Suprapubic skin (tissue), 4 donors: ENCODE results near the gene ZNF708. TPM values are rescaled to one million over a fixed set of nuclear protein-coding genes. Genes with fewer than 3 reads are reported as not detected.

Source experiments
- DNase-seq, 2 donors: peaks; one replicate each; pipeline ENCODE4 v3.0.0-alpha.2; 2019; ENCODE audit warnings: low spot score in 2 of 2
- H3K27ac ChIP-seq: fragments of 200-600 bp; sonication (generic); one replicate; pipeline ENCODE4 v1.5.1; 2019
- H3K27me3 ChIP-seq: fragments of 200-600 bp; sonication (generic); one replicate; pipeline ENCODE4 v1.5.1; 2019
- H3K36me3 ChIP-seq: fragments of 200-600 bp; sonication (generic); one replicate; pipeline ENCODE4 v1.5.1; 2019
- H3K4me1 ChIP-seq: fragments of 200-600 bp; sonication (generic); one replicate; pipeline ENCODE4 v1.5.1; 2019
- H3K4me3 ChIP-seq: fragments of 200-600 bp; sonication (generic); one replicate; pipeline ENCODE4 v1.5.1; 2019; ENCODE audit warnings: mild to moderate bottlenecking
- H3K9me3 ChIP-seq: fragments of 200-600 bp; sonication (generic); one replicate; pipeline ENCODE4 v1.5.1; 2019
- EP300 ChIP-seq: sonication (generic); formaldehyde crosslinking; IDR thresholded peaks from one replicate; pipeline ENCODE4 v1.6.1; 2017; ENCODE audit warnings: antibody characterized with exemption
- POLR2A ChIP-seq, 2 donors: fragments of 450-650 bp; IDR thresholded peaks; one replicate each; pipeline ENCODE4 v1.6.1; 2017; ENCODE audit warnings: antibody characterized with exemption in 2 of 2, mild to moderate bottlenecking in 2 of 2, moderate library complexity in 2 of 2
- POLR2AphosphoS5 ChIP-seq, 3 donors: sonication (generic); formaldehyde crosslinking; IDR thresholded peaks; one replicate each; pipeline ENCODE4 v1.6.1; 2017; ENCODE audit warnings: antibody characterized with exemption in 3 of 3
- WGBS: methylation state at CpG from one replicate; pipeline ENCODE4 v1.1.5; 2018; 5-methylcytosine and 5-hydroxymethylcytosine counted together
- total RNA-seq, 4 donors: library from RNA; depleted of rRNA; stranded (reverse); fragments of >200 nt; gene quantifications; one replicate each; pipeline ENCODE4 v1.1.0, GENCODE V29; 2016
- TF ChIP-seq, protein P1 (sequence below), 2 donors: fragments of 200-600 bp in 1 of 2; fragments of 450-650 bp in 1 of 2; sonication (generic) in 1 of 2; IDR thresholded peaks; one replicate each; pipeline ENCODE4 v1.5.1; 2016 to 2019; ENCODE audit warnings: antibody characterized with exemption in 2 of 2, mild to moderate bottlenecking in 1 of 2, moderate library complexity in 1 of 2

ZNF708 gene
- total RNA-seq, 4 donors from 2014 or later: 4.0 to 9.3 (median 6.5) TPM

DNA sequence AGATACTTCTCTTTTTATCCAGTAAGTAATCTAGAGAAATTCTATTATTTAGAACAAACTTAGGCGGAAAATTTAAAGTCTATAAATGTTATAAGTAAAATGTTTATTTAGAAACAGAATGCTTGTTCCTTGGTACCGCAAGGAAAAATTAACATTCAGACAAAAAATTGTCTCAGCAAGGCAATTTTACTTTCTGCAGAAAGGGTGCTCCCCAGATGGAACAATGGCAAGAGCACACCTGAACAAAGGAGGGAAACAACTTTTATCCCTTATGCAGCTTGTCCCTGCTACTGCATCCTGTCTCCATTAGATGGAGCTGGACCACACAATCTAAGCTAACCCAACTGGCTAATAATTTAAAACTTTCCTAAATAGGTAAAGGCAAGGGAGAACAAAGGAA is 6.5 kb upstream of the ZNF708 start:
- WGBS: 49% methylated on average over 2 of the region's 2 CpGs
- Histone ChIP-seq H3K4me1 (no peaks in the 10 kb centered on the region), H3K27me3 (no peaks in the 10 kb centered on the region), H3K9me3 (peaks cover 12% of the 10 kb centered on the region), H3K4me3 (no peak overlapping the region), H3K27ac (no peak overlapping the region), H3K36me3 (no peaks in the 10 kb centered on the region)
- DNase-seq: no peak
- TF ChIP-seq EP300 (no peak), POLR2AphosphoS5 (IDR thresholded peaks at IDR 0.05) (no peak), POLR2A (IDR thresholded peaks at IDR 0.05) (no peak)
- TF ChIP-seq, protein P1, sequence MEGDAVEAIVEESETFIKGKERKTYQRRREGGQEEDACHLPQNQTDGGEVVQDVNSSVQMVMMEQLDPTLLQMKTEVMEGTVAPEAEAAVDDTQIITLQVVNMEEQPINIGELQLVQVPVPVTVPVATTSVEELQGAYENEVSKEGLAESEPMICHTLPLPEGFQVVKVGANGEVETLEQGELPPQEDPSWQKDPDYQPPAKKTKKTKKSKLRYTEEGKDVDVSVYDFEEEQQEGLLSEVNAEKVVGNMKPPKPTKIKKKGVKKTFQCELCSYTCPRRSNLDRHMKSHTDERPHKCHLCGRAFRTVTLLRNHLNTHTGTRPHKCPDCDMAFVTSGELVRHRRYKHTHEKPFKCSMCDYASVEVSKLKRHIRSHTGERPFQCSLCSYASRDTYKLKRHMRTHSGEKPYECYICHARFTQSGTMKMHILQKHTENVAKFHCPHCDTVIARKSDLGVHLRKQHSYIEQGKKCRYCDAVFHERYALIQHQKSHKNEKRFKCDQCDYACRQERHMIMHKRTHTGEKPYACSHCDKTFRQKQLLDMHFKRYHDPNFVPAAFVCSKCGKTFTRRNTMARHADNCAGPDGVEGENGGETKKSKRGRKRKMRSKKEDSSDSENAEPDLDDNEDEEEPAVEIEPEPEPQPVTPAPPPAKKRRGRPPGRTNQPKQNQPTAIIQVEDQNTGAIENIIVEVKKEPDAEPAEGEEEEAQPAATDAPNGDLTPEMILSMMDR (IDR thresholded peaks at IDR 0.05): no peak

DNA sequence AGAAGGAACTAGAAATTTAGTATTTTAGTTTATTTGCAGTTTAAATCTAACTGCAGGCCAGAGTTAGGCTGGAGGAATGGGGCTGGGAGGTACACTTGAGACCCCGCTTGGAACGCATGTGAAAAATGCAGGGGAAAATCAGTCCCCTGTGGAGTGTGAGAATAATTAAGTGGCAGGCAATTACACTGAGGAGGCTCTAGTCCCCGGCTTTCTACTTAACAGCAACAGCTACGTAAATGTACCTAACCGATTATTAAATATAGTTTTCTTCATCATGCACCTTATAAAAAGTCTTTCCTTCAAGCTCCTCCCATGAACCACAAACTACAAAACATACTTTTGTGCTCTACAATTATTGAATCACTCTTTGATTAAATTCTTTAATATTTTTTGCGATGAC is 804 bp downstream of the ZNF708 start:
- peak overlapping the region; percentile 95 for H3K27ac ChIP-seq
- peaks cover 8% of the 10 kb centered on the region for H3K36me3 ChIP-seq
- no peak for DNase-seq
- WGBS: 5% methylated on average over 6 of the region's 6 CpGs
- peak overlapping the region; percentile 62 for H3K4me3 ChIP-seq
- TF ChIP-seq EP300: no peak
- no peak for TF ChIP-seq POLR2A (IDR thresholded peaks at IDR 0.05)
- TF ChIP-seq, protein P1 (IDR thresholded peaks at IDR 0.05): no peak
- TF ChIP-seq POLR2AphosphoS5 (IDR thresholded peaks at IDR 0.05): no peak
- no peaks in the 10 kb centered on the region for H3K9me3 ChIP-seq
- H3K4me1 ChIP-seq: peaks cover 12% of the 10 kb centered on the region
- H3K27me3 ChIP-seq: no peaks in the 10 kb centered on the region

DNA sequence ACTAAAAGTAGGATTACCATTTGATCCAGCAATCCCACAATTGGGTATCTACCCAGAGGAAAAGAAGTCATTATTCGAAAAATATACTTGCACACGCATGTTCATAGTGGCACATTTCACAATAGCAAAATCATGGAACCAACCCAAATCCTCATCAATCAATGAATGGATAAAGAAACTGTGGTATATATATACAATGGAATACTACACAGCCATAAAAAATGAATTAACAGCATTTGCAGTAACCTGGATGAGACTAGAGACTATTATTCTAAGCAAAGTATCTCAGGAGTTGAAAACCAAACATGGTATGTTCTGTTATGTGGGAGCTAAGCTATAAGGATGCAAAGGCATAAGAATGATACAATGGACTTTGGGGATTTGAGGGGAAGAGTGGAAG is 3.0 kb downstream of the ZNF708 start:
- 95% methylated on average over 2 of the region's 2 CpGs for WGBS
- no peak overlapping the region for H3K27ac ChIP-seq
- H3K27me3 ChIP-seq: no peaks in the 10 kb centered on the region
- TF ChIP-seq, protein P1 (IDR thresholded peaks at IDR 0.05): no peak
- TF ChIP-seq POLR2A (IDR thresholded peaks at IDR 0.05) (no peak), POLR2AphosphoS5 (IDR thresholded peaks at IDR 0.05) (no peak), EP300 (no peak)
- H3K36me3 ChIP-seq: peaks cover 8% of the 10 kb centered on the region
- no peak overlapping the region for H3K4me3 ChIP-seq
- peaks cover 18% of the 10 kb centered on the region for H3K4me1 ChIP-seq
- no peak for DNase-seq
- H3K9me3 ChIP-seq: no peaks in the 10 kb centered on the region

DNA sequence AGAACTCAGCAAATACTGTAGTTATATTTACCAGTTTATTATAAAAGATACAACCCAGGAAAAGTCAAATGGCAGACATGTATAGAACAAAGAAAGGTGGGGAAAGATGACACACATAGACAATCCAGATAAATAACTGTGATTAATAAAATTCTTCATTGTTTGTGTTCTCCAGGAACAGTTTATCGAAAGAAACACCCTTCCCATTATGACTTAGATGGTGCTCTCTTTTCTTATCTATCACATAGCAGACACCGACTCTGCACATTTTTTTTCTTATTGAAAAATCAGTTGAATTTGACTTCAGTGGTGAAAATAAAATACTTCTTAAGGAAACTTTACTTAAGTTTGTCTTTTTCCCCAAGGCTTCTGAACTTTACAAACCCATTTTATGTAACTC is 6.2 kb downstream of the ZNF708 start:
- Histone ChIP-seq H3K27me3 (no peaks in the 10 kb centered on the region), H3K4me1 (peaks cover 11% of the 10 kb centered on the region), H3K27ac (no peak overlapping the region), H3K9me3 (no peaks in the 10 kb centered on the region), H3K4me3 (no peak overlapping the region), H3K36me3 (peaks cover 8% of the 10 kb centered on the region)
- 63% methylated on average over 2 of the region's 2 CpGs for WGBS
- TF ChIP-seq EP300 (no peak), POLR2A (IDR thresholded peaks at IDR 0.05) (no peak), POLR2AphosphoS5 (IDR thresholded peaks at IDR 0.05) (no peak)
- TF ChIP-seq, protein P1 (IDR thresholded peaks at IDR 0.05): no peak
- no peak for DNase-seq

DNA sequence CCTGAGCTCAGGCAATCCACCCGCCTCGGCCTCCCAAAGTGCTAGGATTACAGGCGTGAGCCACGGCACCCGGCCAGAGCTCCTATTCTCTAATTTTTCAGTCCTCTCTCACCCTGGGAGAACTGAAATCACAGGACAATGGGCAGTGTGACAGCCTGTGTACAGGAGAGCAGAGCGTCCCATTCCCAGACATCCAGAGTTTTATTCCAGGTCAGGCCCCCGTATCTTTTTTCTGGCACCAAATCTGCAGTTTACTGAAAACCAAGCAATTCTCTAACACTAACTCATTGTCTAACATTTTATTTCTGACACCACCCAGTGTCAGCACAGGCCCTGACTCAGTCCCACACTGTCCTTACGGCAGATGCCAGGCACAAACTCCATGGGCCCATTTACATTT is 6.7 kb downstream of the ZNF708 start:
- H3K27ac ChIP-seq: peak overlapping the region; percentile 59
- peaks cover 6% of the 10 kb centered on the region for H3K4me1 ChIP-seq
- H3K9me3 ChIP-seq: no peaks in the 10 kb centered on the region
- 65% methylated on average over 8 of the region's 8 CpGs for WGBS
- TF ChIP-seq EP300 (no peak), POLR2A (IDR thresholded peaks at IDR 0.05) (no peak), POLR2AphosphoS5 (IDR thresholded peaks at IDR 0.05) (no peak)
- TF ChIP-seq, protein P1 (IDR thresholded peaks at IDR 0.05): no peak
- no peaks in the 10 kb centered on the region for H3K27me3 ChIP-seq
- no peak for DNase-seq
- no peak overlapping the region for H3K4me3 ChIP-seq
- peaks cover 8% of the 10 kb centered on the region for H3K36me3 ChIP-seq
